NCI-H226 (cell line): ENCODE data around the gene AKR1D1.
"Not testable (repeated sequence)": the region's sequence is repeated elsewhere in the genome, so short reads cannot be mapped to it uniquely, and the experiment has no call there.

Experiments used
- DNase-seq: peaks from one replicate; pipeline ENCODE4 v3.0.0-alpha.2; 2015

AKR1D1 gene

GRCh38 chr7:138076196-138076595 lies at the start of gene AKR1D1:
Gene AKR1D1, plus strand, starts transcription at chr7:138076459. Its CDS starts 60 bp downstream, at chr7:138076519.
- no peak for DNase-seq

GRCh38 chr7:138027100-138027499 lies 49.2 kb upstream of the AKR1D1 start:
- no peak for DNase-seq

- no peak for DNase-seq
These were observed 47.1 kb upstream of the AKR1D1 start for GRCh38 chr7:138029126-138029525.

GRCh38 chr7:138029941-138030340 lies 46.3 kb upstream of the AKR1D1 start:
- DNase-seq, result peak; percentile 53

GRCh38 chr7:138030679-138031351 lies 45.4 kb upstream of the AKR1D1 start:
- peak; percentile 22 for DNase-seq

GRCh38 chr7:138032186-138032585 lies 44.1 kb upstream of the AKR1D1 start:
- DNase-seq, result peak; percentile 28

- DNase-seq, result peak; percentile 52
These were observed 43.5 kb upstream of the AKR1D1 start for GRCh38 chr7:138032770-138033169.

GRCh38 chr7:138033241-138033640 lies 43.0 kb upstream of the AKR1D1 start:
- DNase-seq, result no peak

GRCh38 chr7:138036135-138036534 lies 40.1 kb upstream of the AKR1D1 start:
- DNase-seq, result no peak

GRCh38 chr7:138040063-138040462 lies 36.2 kb upstream of the AKR1D1 start:
- DNase-seq, result not testable (repeated sequence)

GRCh38 chr7:138044897-138045296 lies 31.4 kb upstream of the AKR1D1 start:
- DNase-seq, result no peak

GRCh38 chr7:138047907-138048306 lies 28.4 kb upstream of the AKR1D1 start:
- no peak for DNase-seq

GRCh38 chr7:138049505-138050116 lies 26.6 kb upstream of the AKR1D1 start:
- DNase-seq, result no peak

- not testable (repeated sequence) for DNase-seq
These were observed 24.5 kb upstream of the AKR1D1 start for GRCh38 chr7:138051712-138052247.

- no peak for DNase-seq
These were observed 23.6 kb upstream of the AKR1D1 start for GRCh38 chr7:138052696-138053095.

GRCh38 chr7:138055698-138056097 lies 20.6 kb upstream of the AKR1D1 start:
- not testable (repeated sequence) for DNase-seq

- no peak for DNase-seq
These were observed 12.9 kb upstream of the AKR1D1 start for GRCh38 chr7:138063400-138063799.

- no peak for DNase-seq
These were observed 11.4 kb upstream of the AKR1D1 start for GRCh38 chr7:138064856-138065357.

GRCh38 chr7:138065827-138066226 lies 10.4 kb upstream of the AKR1D1 start:
- DNase-seq, result no peak

- no peak for DNase-seq
These were observed 9.3 kb upstream of the AKR1D1 start for GRCh38 chr7:138066954-138067394.

GRCh38 chr7:138067774-138068173 lies 8.5 kb upstream of the AKR1D1 start:
- no peak for DNase-seq

- DNase-seq, result no peak
These were observed 5.4 kb upstream of the AKR1D1 start for GRCh38 chr7:138070908-138071307.

- DNase-seq, result no peak
These were observed 3.5 kb upstream of the AKR1D1 start for GRCh38 chr7:138072726-138073125.

- peak; percentile 37 for DNase-seq
These were observed 2.1 kb upstream of the AKR1D1 start for GRCh38 chr7:138074121-138074520.
